HEK293 (cell line): ENCODE results near the gene AEN.

Source experiments
- KLF7 ChIP-seq: fragments of 450-650 bp; formaldehyde crosslinking; IDR thresholded peaks from 2 replicates; pipeline ENCODE4 v1.5.1; 2016; ENCODE audit warnings: missing biosample characterization, missing genetic modification characterization, borderline replicate concordance
- MZF1 ChIP-seq: fragments of 450-650 bp; formaldehyde crosslinking; IDR thresholded peaks from 2 replicates; pipeline ENCODE4 v1.5.1; 2017; ENCODE audit warnings: missing biosample characterization, missing genetic modification characterization, borderline replicate concordance
- PBX3 ChIP-seq: sonication (generic); formaldehyde crosslinking; IDR thresholded peaks from 2 replicates; pipeline ENCODE4 v1.8.1; 2022; ENCODE audit warnings: mild to moderate bottlenecking, moderate library complexity, missing genetic modification reagents
- PRDM1 ChIP-seq: fragments of 450-650 bp; formaldehyde crosslinking; IDR thresholded peaks from 2 replicates; pipeline ENCODE4; 2016; ENCODE audit warnings: missing biosample characterization, missing genetic modification characterization
- ZBTB8A ChIP-seq: fragments of 450-650 bp; formaldehyde crosslinking; IDR thresholded peaks from 2 replicates; pipeline ENCODE4 v1.5.1; 2016; ENCODE audit warnings: missing biosample characterization, missing genetic modification characterization
- ZEB2 ChIP-seq: fragments of 450-650 bp; formaldehyde crosslinking; IDR thresholded peaks from 2 replicates; pipeline ENCODE4 v1.5.1; 2016; ENCODE audit warnings: missing biosample characterization, missing genetic modification characterization
- ZFP3 ChIP-seq: fragments of 450-650 bp; formaldehyde crosslinking; IDR thresholded peaks from 2 replicates; pipeline ENCODE4 v1.5.1; 2016; ENCODE audit warnings: low read depth, missing biosample characterization, missing genetic modification characterization
- ZFP41 ChIP-seq: fragments of 450-650 bp; formaldehyde crosslinking; IDR thresholded peaks from 2 replicates; pipeline ENCODE4 v1.5.1; 2016; ENCODE audit warnings: missing biosample characterization, missing genetic modification characterization, borderline replicate concordance
- ZNF292 ChIP-seq: fragments of 450-650 bp; formaldehyde crosslinking; IDR thresholded peaks from 2 replicates; pipeline ENCODE4 v1.5.1; 2016; ENCODE audit warnings: low read depth, missing biosample characterization, missing genetic modification characterization, borderline replicate concordance
- ZNF324 ChIP-seq: fragments of 450-650 bp; formaldehyde crosslinking; IDR thresholded peaks from 2 replicates; pipeline ENCODE4 v1.5.1; 2016; ENCODE audit warnings: missing biosample characterization, missing genetic modification characterization
- ZNF548 ChIP-seq: fragments of 450-650 bp; formaldehyde crosslinking; IDR thresholded peaks from 2 replicates; pipeline ENCODE4 v1.5.1; 2016; ENCODE audit warnings: missing biosample characterization, missing genetic modification characterization
- ZNF768 ChIP-seq: fragments of 450-650 bp; formaldehyde crosslinking; IDR thresholded peaks from 2 replicates; pipeline ENCODE4 v1.5.1; 2018; ENCODE audit warnings: missing biosample characterization, mild to moderate bottlenecking, missing genetic modification characterization
- TF ChIP-seq, protein P1 (sequence below): fragments of 450-650 bp; formaldehyde crosslinking; IDR thresholded peaks from 2 replicates; pipeline ENCODE4 v1.5.1; 2016; ENCODE audit warnings: missing biosample characterization, missing genetic modification characterization

GRCh38 chr15:88637841-88638625 lies 16.9 kb downstream of the AEN start:
- TF ChIP-seq, protein P1, sequence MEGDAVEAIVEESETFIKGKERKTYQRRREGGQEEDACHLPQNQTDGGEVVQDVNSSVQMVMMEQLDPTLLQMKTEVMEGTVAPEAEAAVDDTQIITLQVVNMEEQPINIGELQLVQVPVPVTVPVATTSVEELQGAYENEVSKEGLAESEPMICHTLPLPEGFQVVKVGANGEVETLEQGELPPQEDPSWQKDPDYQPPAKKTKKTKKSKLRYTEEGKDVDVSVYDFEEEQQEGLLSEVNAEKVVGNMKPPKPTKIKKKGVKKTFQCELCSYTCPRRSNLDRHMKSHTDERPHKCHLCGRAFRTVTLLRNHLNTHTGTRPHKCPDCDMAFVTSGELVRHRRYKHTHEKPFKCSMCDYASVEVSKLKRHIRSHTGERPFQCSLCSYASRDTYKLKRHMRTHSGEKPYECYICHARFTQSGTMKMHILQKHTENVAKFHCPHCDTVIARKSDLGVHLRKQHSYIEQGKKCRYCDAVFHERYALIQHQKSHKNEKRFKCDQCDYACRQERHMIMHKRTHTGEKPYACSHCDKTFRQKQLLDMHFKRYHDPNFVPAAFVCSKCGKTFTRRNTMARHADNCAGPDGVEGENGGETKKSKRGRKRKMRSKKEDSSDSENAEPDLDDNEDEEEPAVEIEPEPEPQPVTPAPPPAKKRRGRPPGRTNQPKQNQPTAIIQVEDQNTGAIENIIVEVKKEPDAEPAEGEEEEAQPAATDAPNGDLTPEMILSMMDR (tag by site-specific recombination): no peak
- TF ChIP-seq ZNF292: no peak
- no peak for TF ChIP-seq KLF7 (tag by site-specific recombination)
- no peak for TF ChIP-seq ZNF768 (tag by site-specific recombination)
- no peak for TF ChIP-seq PBX3 (CRISPR knock-in tag)
- no peak for TF ChIP-seq ZFP41 (tag by site-specific recombination)
- no peak for TF ChIP-seq ZNF548 (tag by site-specific recombination)
- TF ChIP-seq ZFP3: no peak
- TF ChIP-seq ZEB2 (tag by site-specific recombination): no peak
- peak; percentile 65; the same call in 1 of the 2 replicates for TF ChIP-seq PRDM1 (tag by site-specific recombination)
- no peak for TF ChIP-seq ZNF324 (tag by site-specific recombination)
- no peak for TF ChIP-seq MZF1
- no peak for TF ChIP-seq ZBTB8A (tag by site-specific recombination)
